Measurements from ENCODE around the gene KLHL36. TPM values are rescaled to one million over a fixed set of nuclear protein-coding genes. Genes with fewer than 3 reads are reported as not detected.

The KLHL36 gene
- total RNA-seq, 1 experiment from 2014 or later, result 46.0 TPM

DNA sequence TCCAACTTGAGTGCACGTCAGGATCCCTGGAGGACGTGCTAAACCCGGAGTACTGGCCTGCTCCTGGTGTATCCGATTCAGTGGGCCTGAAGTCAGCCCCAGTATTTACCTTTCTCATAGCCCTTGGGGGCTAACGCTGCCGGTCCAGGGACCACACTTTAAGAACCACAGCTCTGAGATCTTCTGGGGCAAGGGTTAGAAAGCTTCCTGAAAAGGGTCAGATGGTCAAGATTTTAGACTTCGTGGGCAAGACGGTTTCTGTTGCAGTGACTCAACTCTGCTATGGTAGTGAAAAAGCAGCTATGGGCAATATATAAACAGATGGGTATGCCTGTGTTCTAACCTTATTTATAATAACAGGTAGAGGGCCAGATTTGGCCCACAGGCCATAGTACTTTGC is 36.9 kb downstream of the KLHL36 start:
- intact Hi-C loops (cut with micrococcal nuclease; ENCODE audit: unreplicated experiment), result no loop called here
- Histone ChIP-seq H3K27ac (ENCODE audit: low read length) (no peak overlapping the region), H3K4me1 (ENCODE audit: control insufficient read depth, insufficient read depth, low read length) (no peaks in the 10 kb centered on the region), H3K9me3 (ENCODE audit: control insufficient read depth, insufficient read depth, low read depth, low read length) (no peaks in the 10 kb centered on the region), H3K36me3 (ENCODE audit: control insufficient read depth, insufficient read depth, low read length) (no peaks in the 10 kb centered on the region), H3K4me3 (ENCODE audit: low read depth in 2 of 2, low read length in 2 of 2) (no peak overlapping the region), H3K27me3 (ENCODE audit: control insufficient read depth, insufficient read depth, low read length) (no peaks in the 10 kb centered on the region)
- DNase-seq (ENCODE audit: low read depth, low spot score), result no peak
- BruUV-seq (replicated peaks), result no TSS peak
- in situ Hi-C loops (cut with HindIII; ENCODE audit: low pct_unique_long_range_greater_than_20kb, low sequenced_read_pairs), result no loop called here
- ChIA-PET POLR2A (no interaction called here), CTCF (interaction anchor here (0.8 kb wide), 1 partner anchor 13 kb away, joined by 4 read pairs; no protein-coding TSS in a partner anchor)
- TF ChIP-seq SIN3A (IDR thresholded peaks at IDR 0.05; ENCODE audit: borderline replicate concordance, insufficient read depth, low read depth, low read length), result no peak
- TF ChIP-seq, protein P1, sequence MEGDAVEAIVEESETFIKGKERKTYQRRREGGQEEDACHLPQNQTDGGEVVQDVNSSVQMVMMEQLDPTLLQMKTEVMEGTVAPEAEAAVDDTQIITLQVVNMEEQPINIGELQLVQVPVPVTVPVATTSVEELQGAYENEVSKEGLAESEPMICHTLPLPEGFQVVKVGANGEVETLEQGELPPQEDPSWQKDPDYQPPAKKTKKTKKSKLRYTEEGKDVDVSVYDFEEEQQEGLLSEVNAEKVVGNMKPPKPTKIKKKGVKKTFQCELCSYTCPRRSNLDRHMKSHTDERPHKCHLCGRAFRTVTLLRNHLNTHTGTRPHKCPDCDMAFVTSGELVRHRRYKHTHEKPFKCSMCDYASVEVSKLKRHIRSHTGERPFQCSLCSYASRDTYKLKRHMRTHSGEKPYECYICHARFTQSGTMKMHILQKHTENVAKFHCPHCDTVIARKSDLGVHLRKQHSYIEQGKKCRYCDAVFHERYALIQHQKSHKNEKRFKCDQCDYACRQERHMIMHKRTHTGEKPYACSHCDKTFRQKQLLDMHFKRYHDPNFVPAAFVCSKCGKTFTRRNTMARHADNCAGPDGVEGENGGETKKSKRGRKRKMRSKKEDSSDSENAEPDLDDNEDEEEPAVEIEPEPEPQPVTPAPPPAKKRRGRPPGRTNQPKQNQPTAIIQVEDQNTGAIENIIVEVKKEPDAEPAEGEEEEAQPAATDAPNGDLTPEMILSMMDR (IDR thresholded peaks at IDR 0.05), result no peak
- TF ChIP-seq POLR2AphosphoS5 (IDR thresholded peaks at IDR 0.05; ENCODE audit: low read depth, low read length), result no peak
- TF ChIP-seq, protein P2, sequence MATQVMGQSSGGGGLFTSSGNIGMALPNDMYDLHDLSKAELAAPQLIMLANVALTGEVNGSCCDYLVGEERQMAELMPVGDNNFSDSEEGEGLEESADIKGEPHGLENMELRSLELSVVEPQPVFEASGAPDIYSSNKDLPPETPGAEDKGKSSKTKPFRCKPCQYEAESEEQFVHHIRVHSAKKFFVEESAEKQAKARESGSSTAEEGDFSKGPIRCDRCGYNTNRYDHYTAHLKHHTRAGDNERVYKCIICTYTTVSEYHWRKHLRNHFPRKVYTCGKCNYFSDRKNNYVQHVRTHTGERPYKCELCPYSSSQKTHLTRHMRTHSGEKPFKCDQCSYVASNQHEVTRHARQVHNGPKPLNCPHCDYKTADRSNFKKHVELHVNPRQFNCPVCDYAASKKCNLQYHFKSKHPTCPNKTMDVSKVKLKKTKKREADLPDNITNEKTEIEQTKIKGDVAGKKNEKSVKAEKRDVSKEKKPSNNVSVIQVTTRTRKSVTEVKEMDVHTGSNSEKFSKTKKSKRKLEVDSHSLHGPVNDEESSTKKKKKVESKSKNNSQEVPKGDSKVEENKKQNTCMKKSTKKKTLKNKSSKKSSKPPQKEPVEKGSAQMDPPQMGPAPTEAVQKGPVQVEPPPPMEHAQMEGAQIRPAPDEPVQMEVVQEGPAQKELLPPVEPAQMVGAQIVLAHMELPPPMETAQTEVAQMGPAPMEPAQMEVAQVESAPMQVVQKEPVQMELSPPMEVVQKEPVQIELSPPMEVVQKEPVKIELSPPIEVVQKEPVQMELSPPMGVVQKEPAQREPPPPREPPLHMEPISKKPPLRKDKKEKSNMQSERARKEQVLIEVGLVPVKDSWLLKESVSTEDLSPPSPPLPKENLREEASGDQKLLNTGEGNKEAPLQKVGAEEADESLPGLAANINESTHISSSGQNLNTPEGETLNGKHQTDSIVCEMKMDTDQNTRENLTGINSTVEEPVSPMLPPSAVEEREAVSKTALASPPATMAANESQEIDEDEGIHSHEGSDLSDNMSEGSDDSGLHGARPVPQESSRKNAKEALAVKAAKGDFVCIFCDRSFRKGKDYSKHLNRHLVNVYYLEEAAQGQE (IDR thresholded peaks at IDR 0.05; ENCODE audit: insufficient read depth in 1 of 2, low read depth in 2 of 2, low read length in 1 of 2), result no peak
- no peak for TF ChIP-seq TCF7L2 (IDR thresholded peaks at IDR 0.05; ENCODE audit: low read depth, low read length)
- no peak for ATAC-seq

DNA sequence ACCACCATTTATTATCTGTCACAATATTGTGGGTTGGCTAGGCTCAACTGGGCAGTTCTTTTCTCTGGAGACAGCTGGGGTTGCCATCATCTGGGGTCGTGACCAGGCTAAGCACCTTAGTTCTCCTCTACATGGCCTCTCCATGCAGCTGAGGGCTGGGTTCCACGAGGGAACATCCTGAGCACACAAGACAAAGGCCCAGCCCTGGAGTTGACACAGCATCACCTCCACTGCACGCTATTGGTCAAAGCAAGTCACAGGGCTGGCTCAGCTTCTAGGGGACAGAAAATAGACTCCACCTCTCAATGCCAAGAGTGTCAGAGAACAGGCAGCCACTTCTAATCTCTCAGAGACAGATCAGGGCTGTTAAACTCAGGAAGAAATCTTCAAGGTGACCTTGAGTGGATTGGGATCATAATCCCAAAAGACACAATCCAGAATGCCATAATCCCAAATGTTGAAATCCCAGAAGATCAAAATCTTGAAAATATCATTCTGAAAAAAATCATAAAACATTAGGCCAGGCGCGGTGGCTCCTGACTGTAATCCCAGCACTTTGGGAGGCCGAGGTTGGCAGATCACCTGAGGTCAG is 38.5 kb downstream of the KLHL36 start:
- no TSS peak for BruUV-seq (replicated peaks)
- ChIA-PET CTCF (no interaction called here), POLR2A (no interaction called here)
- Histone ChIP-seq H3K27me3 (ENCODE audit: control insufficient read depth, insufficient read depth, low read length) (no peaks in the 10 kb centered on the region), H3K4me3 (ENCODE audit: low read depth in 2 of 2, low read length in 2 of 2) (no peak overlapping the region), H3K27ac (ENCODE audit: low read length) (no peak overlapping the region), H3K36me3 (ENCODE audit: control insufficient read depth, insufficient read depth, low read length) (no peaks in the 10 kb centered on the region), H3K9me3 (ENCODE audit: control insufficient read depth, insufficient read depth, low read depth, low read length) (no peaks in the 10 kb centered on the region), H3K4me1 (ENCODE audit: control insufficient read depth, insufficient read depth, low read length) (no peaks in the 10 kb centered on the region)
- ATAC-seq, result no peak
- DNase-seq (ENCODE audit: low read depth, low spot score), result no peak
- intact Hi-C loops (cut with micrococcal nuclease; ENCODE audit: unreplicated experiment) (no loop called here), in situ Hi-C loops (cut with HindIII; ENCODE audit: low pct_unique_long_range_greater_than_20kb, low sequenced_read_pairs) (no loop called here)
- no peak for TF ChIP-seq POLR2AphosphoS5 (IDR thresholded peaks at IDR 0.05; ENCODE audit: low read depth, low read length)
- TF ChIP-seq, protein P2 (IDR thresholded peaks at IDR 0.05; ENCODE audit: insufficient read depth in 1 of 2, low read depth in 2 of 2, low read length in 1 of 2), result no peak
- TF ChIP-seq, protein P1 (IDR thresholded peaks at IDR 0.05), result no peak
